NK-92 treated with Interleukin-12 subunit alpha and Interleukin-12 subunit beta, amount 100 ng/mL, for 24 hours (cell line): ENCODE results near the gene SPRTN.
"Not testable (repeated sequence)": the region's sequence is repeated elsewhere in the genome, so short reads cannot be mapped to it uniquely, and the experiment has no call there.

Experiments
- DNase-seq: peaks from one replicate; lab custom pipeline; 2025; lab: John Stamatoyannopoulos, UW

SPRTN gene

DNA sequence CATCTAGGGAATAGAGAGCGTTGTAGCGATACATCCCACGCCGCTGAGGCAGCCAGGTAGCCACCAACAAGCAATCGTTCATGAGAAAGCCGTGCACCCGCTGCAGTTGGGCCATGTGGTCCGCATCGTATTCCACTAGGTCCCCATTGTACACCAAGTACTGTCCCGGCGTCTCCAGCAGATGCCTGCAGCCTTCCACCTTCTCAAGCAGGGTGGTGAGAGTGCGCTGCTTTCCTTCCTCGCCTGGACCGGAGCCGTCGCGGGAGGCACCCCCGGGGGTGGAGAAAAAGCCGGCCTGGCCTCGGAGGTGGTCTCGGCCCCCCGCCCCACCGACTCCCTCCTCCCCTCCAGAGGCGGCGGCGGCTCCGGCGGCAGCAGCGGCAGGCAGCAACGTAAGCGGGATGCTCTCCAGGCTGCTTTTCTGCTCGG lies 1.0 kb upstream of the SPRTN start:
- DNase-seq = no peak

DNA sequence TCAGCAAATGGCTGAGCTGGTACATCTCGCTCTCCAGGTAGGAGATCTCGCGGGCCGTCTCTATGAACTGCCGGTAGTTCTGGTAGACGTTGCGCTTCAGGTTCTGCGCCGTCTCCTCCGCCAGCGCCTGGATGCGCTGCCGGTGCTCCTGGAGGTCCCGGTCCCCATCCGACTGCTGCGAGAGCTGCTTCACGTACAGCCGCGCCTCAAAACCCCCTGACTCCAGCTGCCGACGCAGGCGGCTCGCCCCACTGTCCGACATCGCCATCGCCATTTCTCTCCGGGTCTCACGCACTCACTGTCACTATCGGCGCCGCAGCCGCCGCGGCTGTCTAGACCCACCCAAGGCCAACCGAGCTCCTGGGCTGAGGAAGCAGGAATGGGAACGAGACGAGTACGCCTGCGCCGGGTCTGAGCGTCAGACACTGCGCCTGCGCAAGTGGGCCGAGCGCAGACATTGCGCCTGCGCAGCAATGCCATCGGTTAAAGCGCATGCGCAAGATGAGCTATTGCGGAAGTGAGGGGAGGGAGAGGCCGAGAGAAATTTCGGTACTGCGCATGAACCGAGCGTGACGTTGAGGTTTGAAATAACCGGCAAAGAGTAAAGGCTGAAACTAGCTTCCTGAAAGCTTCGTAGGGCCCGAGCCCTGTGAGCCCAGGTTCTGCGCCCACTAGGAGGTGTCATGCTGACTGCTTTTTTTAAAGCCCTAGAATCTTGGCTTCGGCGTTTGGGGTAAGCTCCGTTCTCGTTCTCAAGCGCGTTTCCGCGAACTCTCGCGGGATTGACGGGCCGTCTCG lies 422 bp upstream of the SPRTN start, which contains the start of gene EXOC8:
TSS of gene EXOC8 (minus strand) at position 381 of the 798 bp plus-strand sequence. CDS start at position 274, 107 bp downstream.
- peak; percentile 92 for DNase-seq

DNA sequence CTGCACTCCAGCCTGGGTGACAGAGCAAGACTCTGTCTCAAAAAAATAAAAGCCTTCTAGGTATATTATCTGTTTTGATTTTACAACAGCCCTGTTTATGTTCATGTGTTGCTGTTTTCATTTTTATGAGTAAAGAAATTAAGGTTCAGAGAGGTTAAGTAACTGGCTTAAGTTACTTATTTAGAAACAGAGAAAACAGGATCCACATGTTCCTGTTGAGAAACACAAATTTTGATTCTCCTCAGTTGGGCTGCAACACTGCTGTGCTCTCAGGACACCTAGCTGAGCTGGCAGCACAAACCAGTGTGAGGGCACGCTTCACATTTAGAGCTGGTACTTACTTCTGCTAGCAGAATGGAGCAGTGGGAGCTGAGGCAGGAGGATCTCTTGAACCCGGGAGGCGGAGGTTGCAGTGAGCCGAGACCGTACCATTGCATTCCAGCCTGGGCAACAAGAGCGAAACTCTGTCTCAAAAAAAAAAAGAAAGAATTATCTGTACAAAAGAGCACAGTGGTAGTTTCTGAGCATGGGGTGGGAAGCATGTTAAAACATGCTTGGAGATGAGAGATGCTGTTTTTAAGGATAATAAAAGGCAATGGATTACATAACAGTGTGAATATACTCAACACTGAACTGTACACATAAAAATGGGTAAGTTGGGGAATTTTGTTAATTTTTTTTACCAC lies 2.4 kb downstream of the SPRTN start:
- DNase-seq = no peak

DNA sequence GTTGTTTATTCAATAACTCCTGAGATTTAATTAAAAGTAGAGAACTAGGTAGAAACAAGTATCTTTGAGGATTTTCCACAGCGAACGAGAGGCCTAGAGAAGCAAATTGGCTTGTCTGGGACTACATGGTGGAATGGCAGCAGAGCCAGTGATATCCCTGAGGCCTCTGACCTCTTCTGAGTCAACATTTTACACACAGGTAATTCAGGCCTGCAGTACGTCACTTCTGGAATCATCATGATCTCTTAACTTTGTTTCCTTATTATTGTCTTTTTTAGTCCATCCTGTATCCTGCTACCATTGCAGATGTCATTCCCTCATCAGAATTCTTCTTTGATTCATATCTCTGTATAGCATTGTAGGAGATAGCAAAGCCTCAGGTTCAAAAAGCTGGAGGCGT lies 9.9 kb downstream of the SPRTN start:
- DNase-seq = no peak

DNA sequence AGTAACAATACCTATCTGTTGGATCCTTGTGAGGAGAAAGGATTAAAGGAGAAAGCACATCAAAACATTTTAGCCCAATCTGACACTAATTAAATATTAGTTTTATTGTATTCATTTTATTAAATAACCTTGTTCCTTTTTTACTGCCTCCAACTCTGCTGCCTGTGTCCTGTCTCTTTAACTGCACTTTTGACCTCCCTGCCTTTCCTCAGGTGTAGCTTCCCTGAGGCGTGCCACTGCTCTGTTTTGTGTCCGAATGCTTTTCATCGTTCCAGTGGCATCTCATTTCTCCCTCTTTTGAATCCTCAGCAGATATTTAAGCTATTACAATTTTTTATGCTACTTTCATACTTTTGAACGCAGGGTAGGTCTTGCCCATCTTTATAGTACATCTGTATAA lies 10.3 kb downstream of the SPRTN start:
- DNase-seq = no peak

DNA sequence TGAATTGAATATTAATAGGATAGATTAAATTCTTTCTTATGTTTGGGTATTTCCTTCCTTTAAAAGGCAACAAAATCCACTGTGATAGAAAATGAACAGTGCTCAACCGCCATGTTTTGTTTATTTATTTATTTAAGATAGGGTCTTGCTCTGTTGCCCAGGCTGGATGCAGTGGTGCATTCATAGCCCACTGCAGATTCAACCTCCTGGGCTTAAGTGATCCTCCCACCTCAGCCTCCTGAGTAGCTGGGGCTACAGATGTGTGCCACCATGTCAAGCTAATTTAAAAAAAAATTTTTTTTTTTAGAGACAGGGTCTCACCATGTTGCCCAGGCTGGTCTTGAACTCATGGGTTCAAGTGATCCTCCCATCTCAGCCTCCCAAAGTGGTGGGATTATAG lies 10.8 kb downstream of the SPRTN start:
- DNase-seq = not testable (repeated sequence)

DNA sequence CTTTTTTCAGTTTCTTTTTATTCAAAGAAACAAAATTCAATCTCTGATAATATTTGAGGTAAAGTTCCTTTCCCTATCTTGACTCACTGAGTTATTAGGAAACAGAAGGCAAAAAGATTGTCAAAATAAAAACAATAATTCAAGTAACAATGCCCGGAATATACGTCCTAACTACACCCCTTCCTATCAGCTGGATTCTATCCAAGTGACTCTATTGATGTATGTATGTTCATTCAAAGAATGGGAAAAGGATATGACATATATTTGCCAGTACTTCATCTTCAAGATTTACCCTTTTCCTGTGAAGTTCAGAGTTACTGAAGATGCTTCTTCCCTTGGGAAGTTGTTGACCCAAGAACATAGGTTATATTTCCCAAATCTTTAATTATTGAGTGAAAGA lies 13.7 kb downstream of the SPRTN start:
- DNase-seq = no peak

DNA sequence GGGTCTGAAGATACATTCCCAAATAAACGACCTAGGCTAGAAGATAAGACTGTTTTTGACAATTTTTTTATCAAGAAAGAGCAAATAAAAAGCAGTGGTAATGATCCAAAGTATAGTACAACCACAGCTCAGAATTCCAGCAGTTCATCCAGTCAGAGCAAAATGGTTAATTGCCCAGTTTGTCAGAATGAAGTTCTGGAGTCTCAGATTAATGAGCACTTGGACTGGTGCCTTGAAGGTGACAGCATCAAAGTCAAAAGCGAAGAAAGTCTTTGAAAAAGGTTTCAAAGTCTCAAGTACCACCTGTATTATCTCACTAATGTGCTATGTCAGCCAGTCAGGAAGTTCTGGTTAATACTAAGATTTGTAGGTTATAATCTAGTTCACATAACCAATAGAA lies 15.0 kb downstream of the SPRTN start:
- DNase-seq = no peak

DNA sequence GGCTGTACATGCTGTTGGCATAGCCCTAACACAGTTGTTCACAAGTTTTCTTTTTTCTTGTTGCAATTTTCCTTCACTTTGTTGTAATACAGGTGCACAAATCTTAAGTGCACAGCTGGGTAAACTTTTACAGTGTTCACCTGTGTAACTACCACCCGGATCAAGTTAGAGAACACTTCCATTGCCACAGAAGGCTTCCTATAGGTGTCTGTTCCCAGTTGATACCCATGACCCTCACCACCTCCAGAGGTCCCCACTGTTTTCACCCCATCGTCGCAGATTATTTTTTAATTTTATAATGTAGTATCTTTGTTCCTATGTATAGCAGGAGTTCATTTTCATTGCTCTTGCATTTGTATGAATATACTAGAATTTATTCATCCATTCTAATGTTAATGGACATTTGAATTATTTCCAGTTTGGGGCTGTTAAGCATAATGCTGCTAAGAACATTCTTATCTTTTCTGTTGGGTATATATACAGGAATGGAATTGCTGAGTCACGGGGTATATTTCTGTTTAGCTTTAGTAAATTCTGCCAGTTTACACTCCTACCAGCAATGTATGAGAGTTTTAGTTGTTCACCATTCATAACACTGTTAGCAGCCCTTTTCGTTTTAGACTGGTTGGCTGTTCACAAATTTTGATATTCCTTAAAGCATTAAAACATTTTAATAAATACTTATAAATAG lies 16.4 kb downstream of the SPRTN start:
- DNase-seq = no peak

DNA sequence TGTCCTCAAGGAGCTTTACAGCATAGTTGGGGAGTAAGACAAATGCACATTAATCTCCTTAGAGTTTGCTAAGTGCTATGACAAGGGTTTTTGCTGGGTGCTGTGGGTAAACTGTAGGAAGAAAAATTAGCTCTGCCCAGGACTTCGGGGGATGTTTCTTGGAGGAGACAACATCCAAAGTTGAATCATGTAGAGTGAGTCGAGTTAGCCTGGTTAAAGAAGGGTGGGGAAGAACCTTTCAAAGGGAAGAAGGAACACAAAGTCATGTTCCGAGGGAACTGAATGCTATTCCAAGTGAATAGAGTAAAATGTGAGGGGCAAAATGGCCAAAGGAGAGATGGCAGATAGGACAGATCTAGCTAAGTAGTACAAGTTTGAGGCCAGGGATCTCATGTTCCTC lies 17.1 kb downstream of the SPRTN start:
- DNase-seq = no peak

DNA sequence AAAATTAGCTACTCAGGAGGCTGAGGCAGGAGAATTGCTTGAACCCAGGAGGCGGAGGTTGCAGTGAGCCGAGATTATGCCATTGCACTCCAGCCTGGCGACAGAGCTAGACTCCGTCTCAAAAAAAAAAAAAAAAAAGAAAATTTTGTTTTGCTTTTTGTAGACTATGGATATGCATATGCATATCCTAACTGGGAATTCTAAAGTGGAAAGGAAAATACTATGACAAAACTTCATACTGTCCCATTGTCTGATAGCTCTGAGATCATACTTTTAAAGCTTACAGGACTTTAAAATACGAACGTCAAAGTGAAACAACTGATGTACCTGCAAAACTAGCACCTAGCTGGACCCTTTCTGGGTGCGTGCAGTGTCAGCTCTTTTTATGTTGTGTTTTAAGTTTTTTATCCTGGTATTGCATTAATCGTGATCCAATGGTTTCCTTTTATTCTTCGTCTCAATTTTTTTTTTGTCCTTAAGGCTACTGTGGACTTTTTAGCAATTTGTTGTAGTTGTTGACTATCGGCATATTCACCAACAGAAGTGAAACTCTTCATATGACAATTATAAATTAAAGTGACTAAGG lies 19.2 kb downstream of the SPRTN start:
- no peak for DNase-seq

DNA sequence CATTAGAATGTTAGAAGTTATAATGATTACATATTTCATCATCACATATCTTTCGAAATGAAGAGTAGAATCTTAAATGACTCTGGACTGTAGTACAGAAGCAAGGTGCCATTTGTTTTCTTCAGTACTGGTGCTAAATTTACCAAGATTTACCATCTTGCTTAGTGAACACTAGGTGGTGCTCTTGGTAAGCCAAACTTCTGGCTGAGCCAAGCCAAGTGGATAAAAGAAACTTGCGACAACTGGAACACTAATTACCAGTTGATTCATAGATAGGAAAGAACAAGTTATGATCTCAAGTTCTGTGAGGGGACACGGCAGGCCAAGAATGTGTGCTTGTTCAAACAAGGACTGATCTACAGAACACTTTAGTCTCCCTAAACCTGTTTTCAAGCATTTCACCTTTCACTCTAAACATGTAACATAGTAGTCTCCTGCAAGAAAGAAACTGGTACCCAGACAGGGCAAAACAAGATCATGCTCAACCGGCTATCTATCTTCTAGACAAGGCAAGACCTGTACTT lies 19.8 kb downstream of the SPRTN start:
- no peak for DNase-seq

DNA sequence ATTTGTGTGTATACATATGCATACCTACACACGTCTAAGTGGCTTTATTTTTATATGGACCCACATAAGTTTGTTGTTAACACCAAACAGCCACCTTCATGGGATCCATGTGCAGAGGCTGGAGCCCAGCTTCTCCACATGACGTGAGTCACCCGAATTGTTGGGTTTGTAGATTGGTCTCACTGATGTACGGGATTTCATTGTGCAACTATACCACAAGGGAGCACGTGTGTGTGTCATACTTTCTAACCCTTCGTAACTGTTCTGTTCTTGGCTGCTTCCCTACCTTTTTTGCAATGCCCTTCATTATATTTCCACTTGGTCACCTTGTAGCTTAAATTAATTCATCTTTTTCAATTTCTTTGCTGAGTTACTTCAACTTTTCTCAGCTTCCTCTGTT lies 21.0 kb downstream of the SPRTN start:
- no peak for DNase-seq

DNA sequence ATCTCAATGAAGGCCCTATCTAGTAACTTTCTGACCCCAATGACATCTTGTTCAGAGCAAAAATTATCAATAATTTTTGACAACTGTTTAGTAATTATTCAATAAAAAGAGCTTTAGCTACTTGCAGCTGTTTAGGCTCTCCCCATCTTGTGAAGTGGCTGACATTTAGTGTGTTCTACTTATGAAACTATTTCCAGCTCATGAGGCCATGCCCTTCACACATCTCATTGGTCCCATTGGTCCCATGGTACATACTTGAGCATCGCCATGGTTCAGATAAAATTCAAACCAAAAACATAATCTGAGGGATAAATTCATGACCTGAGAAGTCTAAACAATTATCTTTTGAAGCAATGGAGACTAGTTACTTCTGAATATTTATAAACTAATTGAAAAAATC lies 24.2 kb downstream of the SPRTN start:
- no peak for DNase-seq

DNA sequence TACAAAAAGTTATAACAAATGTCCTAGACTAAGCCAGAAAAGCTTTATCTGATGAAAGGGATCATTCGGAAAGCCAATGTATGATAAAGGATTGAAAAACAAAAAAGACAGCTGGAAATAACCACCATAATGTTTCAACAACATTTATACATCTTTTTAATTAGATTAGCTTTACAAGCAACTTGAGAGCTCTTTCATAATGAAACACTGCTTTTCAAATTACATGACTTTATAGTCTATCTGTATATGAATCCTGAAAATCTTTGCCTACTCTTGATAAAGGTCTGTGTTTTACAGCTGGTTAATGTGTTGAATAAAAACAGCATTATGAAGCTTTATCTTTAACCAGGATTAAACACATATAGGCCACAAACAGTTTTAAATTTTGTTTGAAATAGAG lies 25.5 kb downstream of the SPRTN start:
- no peak for DNase-seq

DNA sequence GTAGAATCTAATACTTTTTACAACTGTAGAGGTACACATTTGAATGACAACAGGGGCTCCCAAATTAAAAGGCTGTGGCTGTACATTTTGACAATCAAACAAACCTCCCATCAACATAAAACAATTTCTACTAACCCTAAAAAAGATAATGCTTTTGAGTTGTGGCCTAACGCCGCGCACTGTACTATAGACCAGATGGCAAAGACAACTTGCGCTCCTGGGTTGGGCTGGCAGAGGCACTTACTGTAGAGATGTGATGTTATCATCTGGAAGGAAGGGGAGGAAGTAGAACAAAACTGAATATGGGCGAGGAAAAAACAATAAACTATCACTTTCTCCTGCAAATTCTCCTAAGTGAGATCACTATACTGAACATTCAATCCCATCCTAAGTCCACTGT lies 26.1 kb downstream of the SPRTN start:
- DNase-seq = no peak

DNA sequence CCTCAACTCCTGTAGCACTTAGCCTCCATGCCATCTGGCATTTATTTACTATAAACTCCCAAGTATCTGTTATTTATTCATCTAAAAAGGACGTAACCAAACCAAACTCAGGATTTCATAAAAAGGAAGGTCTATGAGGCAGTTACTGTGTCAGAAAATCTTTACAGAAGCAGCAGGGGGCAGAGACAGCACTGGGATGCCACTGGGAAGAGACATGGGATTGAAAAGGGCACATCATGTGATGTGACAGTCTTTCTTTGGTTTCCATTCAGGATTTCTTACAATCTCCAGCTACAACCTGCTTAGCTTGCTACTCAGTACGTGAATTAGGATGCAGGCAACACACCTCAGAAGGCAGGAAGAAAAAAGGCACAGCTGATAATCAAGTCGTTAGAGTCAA lies 31.2 kb downstream of the SPRTN start:
- DNase-seq = no peak

DNA sequence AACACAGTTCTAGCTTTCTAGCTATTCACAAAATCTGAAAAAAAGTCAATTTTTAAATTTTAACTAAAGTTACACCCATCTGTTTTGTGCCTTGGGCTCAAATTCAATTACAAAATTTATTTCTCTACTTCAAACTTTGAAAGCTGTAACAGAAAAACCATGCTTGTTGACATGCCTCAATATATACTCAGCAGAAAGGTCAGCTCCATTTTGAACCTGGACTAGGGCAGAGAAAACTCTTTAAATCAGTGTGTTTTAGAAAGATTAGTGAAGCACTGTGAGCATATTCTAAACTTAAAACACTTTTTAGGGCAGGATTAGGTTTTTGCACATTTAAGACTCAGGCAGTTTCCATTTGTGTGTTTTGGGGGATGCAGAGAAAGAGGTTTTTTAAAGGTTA lies 34.4 kb downstream of the SPRTN start:
- no peak for DNase-seq

DNA sequence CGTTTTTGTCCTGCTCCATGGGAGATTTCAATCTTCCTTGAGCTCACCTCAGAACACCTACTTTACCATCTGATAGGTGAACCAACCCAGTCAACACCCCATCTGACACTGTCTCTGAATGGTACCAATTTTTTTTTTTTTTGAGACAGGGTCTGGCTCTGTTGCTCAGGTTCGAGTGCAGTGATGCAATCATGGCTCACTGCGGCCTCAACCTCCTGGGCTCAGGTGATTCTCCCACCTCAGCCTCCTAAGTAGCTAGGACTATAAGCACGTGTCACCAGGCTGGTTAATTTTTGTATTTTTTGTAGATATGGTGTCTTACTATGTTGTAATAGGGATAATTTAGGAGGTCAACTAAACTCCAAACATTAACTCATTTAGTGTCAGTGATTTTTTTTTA lies 36.3 kb downstream of the SPRTN start:
- no peak for DNase-seq

DNA sequence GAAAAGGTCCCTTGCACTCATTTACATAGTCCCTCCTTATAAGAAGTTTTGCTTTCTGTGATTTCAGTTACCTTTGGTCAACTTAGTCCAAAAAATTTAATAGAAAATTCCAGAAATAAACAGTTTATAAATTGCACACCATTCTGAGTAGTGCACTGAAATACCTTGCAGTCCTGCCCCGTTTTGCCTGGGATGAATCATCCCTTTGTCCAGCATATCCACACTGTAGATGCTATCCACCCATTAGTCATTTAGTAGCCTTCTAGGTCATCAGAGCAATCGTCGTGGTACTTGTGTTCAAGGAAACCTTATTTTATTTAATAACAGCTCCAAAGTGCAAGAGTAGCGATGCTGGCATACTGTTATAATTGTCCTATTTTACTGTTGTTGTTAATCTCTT lies 38.0 kb downstream of the SPRTN start:
- no peak for DNase-seq

DNA sequence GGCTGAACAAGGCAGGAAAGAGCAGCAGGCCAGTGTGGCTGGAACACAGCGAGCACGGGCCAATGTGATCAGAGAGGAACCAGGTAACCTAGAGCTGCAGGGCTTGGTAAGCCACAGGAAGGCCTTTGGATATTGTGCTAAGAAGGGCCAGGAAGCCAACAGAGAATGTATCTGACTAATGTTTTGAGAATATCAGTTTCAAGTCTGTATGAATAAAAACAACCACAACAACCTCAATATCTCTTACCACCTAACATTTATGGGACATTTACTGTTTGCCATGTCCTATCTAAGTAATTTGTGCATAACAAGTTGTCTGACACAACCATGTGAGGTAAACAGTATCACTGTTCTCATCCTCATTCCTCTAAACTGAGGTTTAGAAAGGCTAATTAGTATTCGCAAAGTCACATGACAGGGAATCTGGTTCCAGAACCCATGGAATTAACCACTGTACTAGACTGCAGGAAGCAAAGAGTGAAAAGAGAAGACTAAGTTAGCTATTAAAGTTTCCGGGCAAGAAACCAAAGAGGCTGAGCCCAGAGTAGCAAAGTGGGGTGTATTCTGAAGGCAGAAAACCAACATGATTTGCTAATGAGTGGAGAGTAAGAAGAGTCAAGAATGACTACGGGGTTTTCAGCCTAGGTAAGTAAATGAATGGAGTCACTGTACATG lies 38.9 kb downstream of the SPRTN start:
- DNase-seq = no peak

DNA sequence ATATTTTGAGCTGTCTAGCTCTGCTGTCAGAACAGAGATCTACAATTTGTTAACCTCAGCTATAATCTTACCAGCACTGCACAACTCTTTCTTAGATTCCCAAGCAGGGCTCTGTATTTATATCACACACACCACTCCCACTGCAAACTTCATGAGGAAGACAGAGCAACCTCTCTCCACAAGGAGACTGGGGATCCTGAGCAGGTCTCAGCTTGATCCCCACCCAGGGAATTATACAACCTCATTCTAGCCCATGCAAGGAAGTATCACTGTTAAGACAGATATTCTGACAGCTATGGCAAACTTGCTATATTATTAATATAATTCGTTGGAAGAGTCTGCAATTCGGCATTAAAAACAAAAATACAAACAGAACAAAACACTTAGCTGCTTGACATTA lies 43.6 kb downstream of the SPRTN start:
- DNase-seq = no peak
